Middle frontal gyrus (tissue), 1 donor: Measurements from ENCODE around the gene PAK4.
"Not testable (repeated sequence)": the region's sequence is repeated elsewhere in the genome, so short reads cannot be mapped to it uniquely, and the experiment has no call there.

Source experiments
- DNase-seq: peaks from one replicate; pipeline ENCODE4 v3.0.0-alpha.2; 2015; ENCODE audit warnings: low spot score; ENCODE audit errors: extremely low spot score

PAK4 gene

GRCh38 chr19:39130337-39131254 is 5.0 kb downstream of the PAK4 start:
- no peak for DNase-seq

GRCh38 chr19:39131255-39131755 is 5.7 kb downstream of the PAK4 start:
- no peak for DNase-seq

GRCh38 chr19:39132344-39132969 is 6.9 kb downstream of the PAK4 start:
- no peak for DNase-seq

- no peak for DNase-seq
Measured at GRCh38 chr19:39133431-39134270, 8.1 kb downstream of the PAK4 start.

GRCh38 chr19:39135701-39136100 is 10.1 kb downstream of the PAK4 start:
- no peak for DNase-seq

GRCh38 chr19:39136225-39136940 is 10.8 kb downstream of the PAK4 start:
- no peak for DNase-seq

GRCh38 chr19:39137131-39137530 is 11.5 kb downstream of the PAK4 start:
- no peak for DNase-seq

GRCh38 chr19:39138221-39139211 is 12.9 kb downstream of the PAK4 start:
- no peak for DNase-seq

- no peak for DNase-seq
Measured at GRCh38 chr19:39139305-39139874, 13.8 kb downstream of the PAK4 start.

GRCh38 chr19:39139971-39140453 is 14.4 kb downstream of the PAK4 start:
- no peak for DNase-seq

- no peak for DNase-seq
Measured at GRCh38 chr19:39140594-39140993, 15.0 kb downstream of the PAK4 start.

- DNase-seq: no peak
Measured at GRCh38 chr19:39141929-39142328, 16.3 kb downstream of the PAK4 start.

- no peak for DNase-seq
Measured at GRCh38 chr19:39142630-39143029, 17.0 kb downstream of the PAK4 start.

- DNase-seq: not testable (repeated sequence)
Measured at GRCh38 chr19:39143757-39144289, 18.2 kb downstream of the PAK4 start.

- no peak for DNase-seq
Measured at GRCh38 chr19:39144290-39145071, 18.9 kb downstream of the PAK4 start.

- DNase-seq: no peak
Measured at GRCh38 chr19:39145180-39145953, 19.8 kb downstream of the PAK4 start.

GRCh38 chr19:39146091-39146490 is 20.5 kb downstream of the PAK4 start:
- no peak for DNase-seq
